ENCODE results near the gene ZNF101. TPM values are rescaled to one million over a fixed set of nuclear protein-coding genes. Genes with fewer than 3 reads are reported as not detected.

Gene ZNF101
- total and polyA plus RNA-seq, 2 of the 4 experiments (the other 2 are of a cell fraction): 2.8 to 7.3 TPM

GRCh38 chr19:19697589-19697988 lies 28.9 kb downstream of the ZNF101 start:
- dilution Hi-C loops (cut with HindIII; ENCODE audit: low sequenced_read_pairs, unreplicated experiment) (no loop called here), in situ Hi-C loops (cut with MboI; ENCODE audit: low sequenced_read_pairs) (no loop called here), intact Hi-C loops (cut with micrococcal nuclease) (no loop called here)
- Histone ChIP-seq H3K23ac (ENCODE audit: low read depth, low read length) (no peak overlapping the region), H2AK9ac (replicated peaks; ENCODE audit: low read depth, low read length, poor library complexity) (no peak overlapping the region), H3K4me1 (ENCODE audit: control insufficient read depth, insufficient read depth, low read length) (no peaks in the 10 kb centered on the region), H3K9me1 (ENCODE audit: insufficient read depth, low read length) (no peaks in the 10 kb centered on the region), H4K5ac (ENCODE audit: low read depth, low read length) (no peak overlapping the region), H3K36me3 (ENCODE audit: control insufficient read depth, insufficient read depth, low read length) (no peaks in the 10 kb centered on the region), H2AFZ (replicated peaks; ENCODE audit: low read length, poor library complexity) (no peak overlapping the region), H2BK120ac (ENCODE audit: low read depth, low read length) (no peak overlapping the region), H3K27me3 (ENCODE audit: control insufficient read depth, insufficient read depth, low read length) (no peaks in the 10 kb centered on the region), H2BK20ac (ENCODE audit: low read depth, low read length) (no peak overlapping the region), H2BK5ac (ENCODE audit: low read depth, low read length, poor library complexity, severe bottlenecking) (no peak overlapping the region), H3K9ac (ENCODE audit: low read depth, low read length) (no peak overlapping the region), H3K4ac (ENCODE audit: low read depth, low read length) (no peak overlapping the region), H3K4me2 (ENCODE audit: low read depth, low read length) (no peak overlapping the region), H3K4me3 (ENCODE audit: insufficient read depth, low read depth, low read length) (no peak overlapping the region), H4K8ac (ENCODE audit: low read depth in 2 of 2, low read length in 2 of 2) (no peak overlapping the region), H3K56ac (ENCODE audit: extremely low read depth, insufficient read depth, low read length) (no peak overlapping the region), H3K79me1 (ENCODE audit: low read depth in 1 of 2, low read length in 2 of 2) (no peaks in the 10 kb centered on the region), H3K9me3 (ENCODE audit: control insufficient read depth, insufficient read depth, low read length) (peaks cover 22% of the 10 kb centered on the region), H3K14ac (replicated peaks; ENCODE audit: low read depth, low read length) (no peak overlapping the region), H4K20me1 (ENCODE audit: insufficient read depth, low read length) (no peaks in the 10 kb centered on the region), H3K27ac (ENCODE audit: insufficient read depth, low read length) (no peak overlapping the region), H4K91ac (ENCODE audit: insufficient read depth, low read depth, low read length) (no peak overlapping the region), H3K18ac (ENCODE audit: low read depth, low read length) (no peak overlapping the region), H2BK15ac (ENCODE audit: low read depth, low read length) (no peak overlapping the region), H2AK5ac (ENCODE audit: low read depth, low read length) (no peak overlapping the region)
- 80% methylated on average over 1 of the region's 5 CpGs; no CpG with 5 or more reads in 1 of the 2 experiments for WGBS, 2 experiments (ENCODE audit: extremely low coverage in 2 of 2, insufficient read length in 1 of 2)
- DNase-seq (no peak), ATAC-seq (ENCODE audit: low read depth) (no peak)
- CTCF ChIA-PET: no interaction called here
- BruUV-seq (replicated peaks): no TSS peak
- POLR2A ChIA-PET (ENCODE audit: unreplicated experiment): no interaction called here
- TF ChIP-seq ELK1 (IDR thresholded peaks at IDR 0.05; ENCODE audit: borderline replicate concordance, low read depth, low read length) (no peak), BHLHE40 (IDR thresholded peaks at IDR 0.05; ENCODE audit: low read depth, low read length) (no peak), MAZ (IDR thresholded peaks at IDR 0.05; ENCODE audit: borderline replicate concordance, low read depth, low read length) (no peak), MXI1 (IDR thresholded peaks at IDR 0.05; ENCODE audit: borderline replicate concordance, low read depth, low read length) (no peak), RCOR1 (IDR thresholded peaks at IDR 0.05; ENCODE audit: insufficient replicate concordance, low read length) (no peak), MAFK (IDR thresholded peaks at IDR 0.05; ENCODE audit: low read depth, low read length) (no peak), RFX5 (IDR thresholded peaks at IDR 0.05; ENCODE audit: low read depth, low read length) (no peak), CHD1 (IDR thresholded peaks at IDR 0.05; ENCODE audit: low read depth, low read length) (no peak), NFE2L2 (IDR thresholded peaks at IDR 0.05; ENCODE audit: low read depth, low read length) (no peak)
- TF ChIP-seq, protein P1, sequence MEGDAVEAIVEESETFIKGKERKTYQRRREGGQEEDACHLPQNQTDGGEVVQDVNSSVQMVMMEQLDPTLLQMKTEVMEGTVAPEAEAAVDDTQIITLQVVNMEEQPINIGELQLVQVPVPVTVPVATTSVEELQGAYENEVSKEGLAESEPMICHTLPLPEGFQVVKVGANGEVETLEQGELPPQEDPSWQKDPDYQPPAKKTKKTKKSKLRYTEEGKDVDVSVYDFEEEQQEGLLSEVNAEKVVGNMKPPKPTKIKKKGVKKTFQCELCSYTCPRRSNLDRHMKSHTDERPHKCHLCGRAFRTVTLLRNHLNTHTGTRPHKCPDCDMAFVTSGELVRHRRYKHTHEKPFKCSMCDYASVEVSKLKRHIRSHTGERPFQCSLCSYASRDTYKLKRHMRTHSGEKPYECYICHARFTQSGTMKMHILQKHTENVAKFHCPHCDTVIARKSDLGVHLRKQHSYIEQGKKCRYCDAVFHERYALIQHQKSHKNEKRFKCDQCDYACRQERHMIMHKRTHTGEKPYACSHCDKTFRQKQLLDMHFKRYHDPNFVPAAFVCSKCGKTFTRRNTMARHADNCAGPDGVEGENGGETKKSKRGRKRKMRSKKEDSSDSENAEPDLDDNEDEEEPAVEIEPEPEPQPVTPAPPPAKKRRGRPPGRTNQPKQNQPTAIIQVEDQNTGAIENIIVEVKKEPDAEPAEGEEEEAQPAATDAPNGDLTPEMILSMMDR (conservative IDR thresholded peaks at IDR 0.05; ENCODE audit: low read depth, low read length): no peak
